IMR-90 (cell line): Measurements from ENCODE around the gene IL31RA. TPM values are rescaled to one million over a fixed set of nuclear protein-coding genes. Genes with fewer than 3 reads are reported as not detected.

Experiments
- ATAC-seq: fragments of 200-7000 bp; cut with Tn5 transposase; 2 replicates; pipeline ENCODE4 v1.9.1; 2020; ENCODE audit warnings: low read depth, mild to moderate bottlenecking, moderate library complexity
- BruUV-seq: library from RNA; stranded (reverse); fragments of 400-500 nt; replicated peaks from 2 replicates; lab custom pipeline; 2021; lab: Mats Ljungman, UMichigan
- CTCF ChIA-PET: fragments of 300-600 bp; formaldehyde crosslinking; extraction: SDS; loops from one replicate; lab custom pipeline; 2021; ENCODE audit warnings: antibody characterized with exemption; lab: Yijun Ruan, JAX
- POLR2A ChIA-PET: fragments of 300-600 bp; sonication (Branson Sonifier 250); formaldehyde crosslinking; loops from one replicate; lab custom pipeline; 2022; ENCODE audit warnings: antibody characterized with exemption; ENCODE audit not compliant: unreplicated experiment; lab: Charles Lee
- DNase-seq: peaks from one replicate; pipeline ENCODE4 v3.0.0; 2013
- H2AFZ ChIP-seq: replicated peaks from 2 replicates; pipeline ENCODE3; 2013; ENCODE audit warnings: low read length, mild to moderate bottlenecking; ENCODE audit not compliant: poor library complexity
- H2AK5ac ChIP-seq: 2 replicates; pipeline ENCODE4 v1.6.1; 2013; ENCODE audit warnings: low read depth, low read length, inconsistent platforms
- H2AK9ac ChIP-seq: replicated peaks from 2 replicates; pipeline ENCODE3; 2013; ENCODE audit warnings: mild to moderate bottlenecking, low read depth, low read length, moderate library complexity; ENCODE audit not compliant: poor library complexity
- H2BK120ac ChIP-seq: 2 replicates; pipeline ENCODE4 v1.6.1; 2013; ENCODE audit warnings: low read depth, low read length, inconsistent platforms
- H2BK15ac ChIP-seq: 3 replicates; pipeline ENCODE4 v1.6.1; 2013; ENCODE audit warnings: low read depth, low read length, inconsistent platforms
- H2BK20ac ChIP-seq: 2 replicates; pipeline ENCODE4 v1.6.1; 2013; ENCODE audit warnings: low read depth, mild to moderate bottlenecking, inconsistent platforms, low read length, moderate library complexity
- H2BK5ac ChIP-seq: 2 replicates; pipeline ENCODE4 v1.6.1; 2013; ENCODE audit warnings: mild to moderate bottlenecking, low read depth, low read length, inconsistent platforms; ENCODE audit not compliant: poor library complexity, severe bottlenecking
- H3K14ac ChIP-seq: replicated peaks from 2 replicates; pipeline ENCODE4 v1.6.1; 2013; ENCODE audit warnings: low read depth, low read length, inconsistent platforms
- H3K18ac ChIP-seq: 2 replicates; pipeline ENCODE4 v1.6.1; 2013; ENCODE audit warnings: low read depth, low read length, control low read depth
- H3K23ac ChIP-seq: 2 replicates; pipeline ENCODE4 v1.6.1; 2013; ENCODE audit warnings: low read depth, low read length, inconsistent platforms
- H3K27ac ChIP-seq: 2 replicates; pipeline ENCODE4 v1.5.1; 2013; ENCODE audit warnings: mild to moderate bottlenecking, control low read depth, low read length; ENCODE audit not compliant: insufficient read depth
- H3K27me3 ChIP-seq: 2 replicates; pipeline ENCODE4 v1.6.1; 2013; ENCODE audit warnings: low read length; ENCODE audit not compliant: control insufficient read depth, insufficient read depth
- H3K36me3 ChIP-seq: 2 replicates; pipeline ENCODE4 v1.6.1; 2013; ENCODE audit warnings: low read length, mixed read lengths; ENCODE audit not compliant: control insufficient read depth, insufficient read depth
- H3K4ac ChIP-seq: 2 replicates; pipeline ENCODE4 v1.6.1; 2013; ENCODE audit warnings: low read depth, low read length, inconsistent platforms
- H3K4me1 ChIP-seq: 2 replicates; pipeline ENCODE4 v1.6.1; 2013; ENCODE audit warnings: low read length, mixed read lengths; ENCODE audit not compliant: control insufficient read depth, insufficient read depth
- H3K4me2 ChIP-seq: 2 replicates; pipeline ENCODE4 v1.6.1; 2013; ENCODE audit warnings: low read depth, mild to moderate bottlenecking, control low read depth, low read length, moderate library complexity
- H3K4me3 ChIP-seq: 2 replicates; pipeline ENCODE4 v1.5.1; 2013; ENCODE audit warnings: low read depth, mild to moderate bottlenecking, control low read depth, low read length, moderate library complexity; ENCODE audit not compliant: insufficient read depth
- H3K56ac ChIP-seq: 2 replicates; pipeline ENCODE4 v1.6.1; 2013; ENCODE audit warnings: low read length, inconsistent platforms; ENCODE audit not compliant: insufficient read depth; ENCODE audit errors: extremely low read depth
- H3K79me1 ChIP-seq, 2 experiments: 2 replicates each; pipeline ENCODE4 v1.6.1; 2013; ENCODE audit warnings: low read length in 2 of 2, inconsistent platforms in 1 of 2, low read depth in 1 of 2
- H3K9ac ChIP-seq: 2 replicates; pipeline ENCODE4 v1.6.1; 2013; ENCODE audit warnings: low read depth, low read length, control low read depth
- H3K9me1 ChIP-seq: 2 replicates; pipeline ENCODE4 v1.6.1; 2013; ENCODE audit warnings: low read length, inconsistent platforms; ENCODE audit not compliant: insufficient read depth
- H3K9me3 ChIP-seq: 2 replicates; pipeline ENCODE4 v1.6.1; 2013; ENCODE audit warnings: low read length; ENCODE audit not compliant: control insufficient read depth, insufficient read depth
- H4K20me1 ChIP-seq: 2 replicates; pipeline ENCODE4 v1.6.1; 2013; ENCODE audit warnings: low read length, inconsistent platforms; ENCODE audit not compliant: insufficient read depth
- H4K5ac ChIP-seq: 2 replicates; pipeline ENCODE4 v1.6.1; 2013; ENCODE audit warnings: mild to moderate bottlenecking, low read depth, low read length, control low read depth
- H4K8ac ChIP-seq, 2 experiments: 2 replicates each; pipeline ENCODE4 v1.6.1; 2013; ENCODE audit warnings: low read depth in 2 of 2, low read length in 2 of 2, control low read depth in 1 of 2, inconsistent platforms in 1 of 2
- H4K91ac ChIP-seq: 2 replicates; pipeline ENCODE4 v1.6.1; 2013; ENCODE audit warnings: low read depth, low read length, inconsistent platforms; ENCODE audit not compliant: insufficient read depth
- CEBPB ChIP-seq: IDR thresholded peaks from 2 replicates; pipeline ENCODE4 v1.6.1; 2012; ENCODE audit warnings: low read depth, low read length, improper control_type of control experiment
- CHD1 ChIP-seq: IDR thresholded peaks from 2 replicates; pipeline ENCODE4 v1.6.1; 2012; ENCODE audit warnings: low read depth, low read length, improper control_type of control experiment
- FOS ChIP-seq: fragments of 150-350 bp; IDR thresholded peaks from 2 replicates; pipeline ENCODE4 v1.6.1; 2016; ENCODE audit warnings: low read depth, low read length
- MAZ ChIP-seq: IDR thresholded peaks from 2 replicates; pipeline ENCODE4 v1.6.1; 2012; ENCODE audit warnings: low read depth, mild to moderate bottlenecking, low read length, improper control_type of control experiment, moderate library complexity, borderline replicate concordance
- MXI1 ChIP-seq: IDR thresholded peaks from 2 replicates; pipeline ENCODE4 v1.6.1; 2012; ENCODE audit warnings: low read depth, mild to moderate bottlenecking, low read length, moderate library complexity, borderline replicate concordance
- NFE2L2 ChIP-seq: fragments of 150-350 bp; IDR thresholded peaks from 2 replicates; pipeline ENCODE4 v1.6.1; 2016; ENCODE audit warnings: low read depth, mild to moderate bottlenecking, low read length
- RFX5 ChIP-seq: IDR thresholded peaks from 2 replicates; pipeline ENCODE4 v1.8.0; 2012; ENCODE audit warnings: low read depth, mild to moderate bottlenecking, low read length, moderate library complexity
- SMC3 ChIP-seq: fragments of 150-350 bp; IDR thresholded peaks from 2 replicates; pipeline ENCODE4 v1.6.1; 2016; ENCODE audit warnings: low read depth, mild to moderate bottlenecking, antibody characterized with exemption, low read length, moderate library complexity
- WGBS, 2 experiments: methylation state at CpG; one replicate each; pipeline versions ENCODE4 v1.1.5 to v1.1.7; 2013; ENCODE audit warnings: missing lambda C conversion rate in 2 of 2; ENCODE audit not compliant: insufficient read length in 1 of 2; ENCODE audit errors: extremely low coverage in 2 of 2; 5-methylcytosine and 5-hydroxymethylcytosine counted together
- dilution Hi-C: fragments of 300-500 bp; cut with HindIII; formaldehyde crosslinking; loops from one replicate; pipeline ENCODE4 v1.14.3; 2018; ENCODE audit warnings: low sequenced_read_pairs; ENCODE audit not compliant: unreplicated experiment
- in situ Hi-C: fragments of 300-500 bp; cut with MboI; formaldehyde crosslinking; loops from 3 replicates; pipeline ENCODE4 v1.14.3; 2019; ENCODE audit warnings: low sequenced_read_pairs, inconsistent platforms, mixed read lengths
- intact Hi-C: fragments of 100-400 bp; cut with micrococcal nuclease; formaldehyde crosslinking; loops from 2 replicates; pipeline ENCODE4 v1.10.0; 2022
- polyA plus RNA-seq, 3 experiments: library from polyadenylated mRNA; depleted of rRNA; stranded (reverse); fragments of >200 nt; gene quantifications; 2 replicates each; pipeline ENCODE4 v1.2.3, GENCODE V29; 2012; ENCODE audit warnings: low replicate concordance in 1 of 3
- total RNA-seq: library from RNA; depleted of rRNA; stranded (reverse); fragments of >200 nt; gene quantifications from 2 replicates; pipeline ENCODE4 v1.2.3, GENCODE V29; 2012
- TF ChIP-seq, protein P1 (sequence below): conservative IDR thresholded peaks from 2 replicates; pipeline ENCODE4 v1.5.1; 2012; ENCODE audit warnings: mild to moderate bottlenecking, low read depth, low read length, improper control_type of control experiment
- TF ChIP-seq, protein P2 (sequence below): fragments of 150-350 bp; IDR thresholded peaks from 2 replicates; pipeline ENCODE4 v1.6.1; 2017; ENCODE audit warnings: mild to moderate bottlenecking, antibody characterized with exemption, low read length, low read depth

Gene IL31RA
- total and polyA plus RNA-seq, 2 of the 4 experiments (the other 2 are of a cell fraction), result 0.39 to 0.90 TPM

DNA sequence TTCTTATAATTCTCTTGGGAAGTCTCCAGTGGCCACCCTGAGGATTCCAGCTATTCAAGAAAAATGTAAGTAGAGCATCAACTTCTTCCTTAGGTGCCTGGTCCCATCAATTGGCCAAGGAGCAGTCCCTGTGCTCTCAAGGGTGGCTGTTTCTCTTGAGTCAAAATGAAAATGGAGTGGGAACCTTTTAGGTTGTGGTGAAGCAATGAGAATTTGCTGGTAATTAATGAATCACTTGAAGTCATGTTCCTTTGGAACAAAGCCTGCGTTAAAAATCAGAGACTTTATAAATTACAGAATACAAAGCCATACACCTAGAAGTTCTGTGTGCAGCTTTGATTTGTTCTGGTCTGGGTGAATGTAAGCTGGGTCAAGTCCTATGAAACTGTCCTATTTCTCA, 48.9 kb downstream of the IL31RA start:
- no peak overlapping the region for H2AFZ ChIP-seq
- H4K5ac ChIP-seq, result no peak overlapping the region
- no peak overlapping the region for H4K8ac ChIP-seq
- no peak overlapping the region for H4K91ac ChIP-seq
- in situ Hi-C loops (loop anchor here (25.0 kb wide), 1 partner anchor 563 kb away; no protein-coding TSS in a partner anchor), intact Hi-C loops (no loop called here), dilution Hi-C loops (no loop called here)
- TF ChIP-seq SMC3 (no peak), RFX5 (no peak), CHD1 (no peak), NFE2L2 (no peak), MAZ (no peak), MXI1 (no peak), CEBPB (no peak), FOS (no peak)
- TF ChIP-seq, protein P1, sequence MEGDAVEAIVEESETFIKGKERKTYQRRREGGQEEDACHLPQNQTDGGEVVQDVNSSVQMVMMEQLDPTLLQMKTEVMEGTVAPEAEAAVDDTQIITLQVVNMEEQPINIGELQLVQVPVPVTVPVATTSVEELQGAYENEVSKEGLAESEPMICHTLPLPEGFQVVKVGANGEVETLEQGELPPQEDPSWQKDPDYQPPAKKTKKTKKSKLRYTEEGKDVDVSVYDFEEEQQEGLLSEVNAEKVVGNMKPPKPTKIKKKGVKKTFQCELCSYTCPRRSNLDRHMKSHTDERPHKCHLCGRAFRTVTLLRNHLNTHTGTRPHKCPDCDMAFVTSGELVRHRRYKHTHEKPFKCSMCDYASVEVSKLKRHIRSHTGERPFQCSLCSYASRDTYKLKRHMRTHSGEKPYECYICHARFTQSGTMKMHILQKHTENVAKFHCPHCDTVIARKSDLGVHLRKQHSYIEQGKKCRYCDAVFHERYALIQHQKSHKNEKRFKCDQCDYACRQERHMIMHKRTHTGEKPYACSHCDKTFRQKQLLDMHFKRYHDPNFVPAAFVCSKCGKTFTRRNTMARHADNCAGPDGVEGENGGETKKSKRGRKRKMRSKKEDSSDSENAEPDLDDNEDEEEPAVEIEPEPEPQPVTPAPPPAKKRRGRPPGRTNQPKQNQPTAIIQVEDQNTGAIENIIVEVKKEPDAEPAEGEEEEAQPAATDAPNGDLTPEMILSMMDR, result no peak
- TF ChIP-seq, protein P2, sequence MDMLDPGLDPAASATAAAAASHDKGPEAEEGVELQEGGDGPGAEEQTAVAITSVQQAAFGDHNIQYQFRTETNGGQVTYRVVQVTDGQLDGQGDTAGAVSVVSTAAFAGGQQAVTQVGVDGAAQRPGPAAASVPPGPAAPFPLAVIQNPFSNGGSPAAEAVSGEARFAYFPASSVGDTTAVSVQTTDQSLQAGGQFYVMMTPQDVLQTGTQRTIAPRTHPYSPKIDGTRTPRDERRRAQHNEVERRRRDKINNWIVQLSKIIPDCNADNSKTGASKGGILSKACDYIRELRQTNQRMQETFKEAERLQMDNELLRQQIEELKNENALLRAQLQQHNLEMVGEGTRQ, result no peak
- no peak overlapping the region for H3K4ac ChIP-seq
- H2BK5ac ChIP-seq, result no peak overlapping the region
- H3K56ac ChIP-seq, result no peak overlapping the region
- H2BK20ac ChIP-seq, result no peak overlapping the region
- no CpG with 5 or more reads among the region's 1 CpG for WGBS, 2 experiments
- no peak overlapping the region for H2BK120ac ChIP-seq
- H3K9ac ChIP-seq, result no peak overlapping the region
- H3K23ac ChIP-seq, result no peak overlapping the region
- H2BK15ac ChIP-seq, result no peak overlapping the region
- ATAC-seq (no peak), DNase-seq (no peak)
- H2AK5ac ChIP-seq, result no peak overlapping the region
- H3K27ac ChIP-seq, result no peak overlapping the region
- no peaks in the 10 kb centered on the region for H3K36me3 ChIP-seq
- H3K14ac ChIP-seq, result no peak overlapping the region
- H3K9me1 ChIP-seq, result peaks cover 8% of the 10 kb centered on the region; the same call in 1 of the 2 replicates
- BruUV-seq, result no TSS peak
- peaks cover 6% of the 10 kb centered on the region for H3K4me1 ChIP-seq
- POLR2A ChIA-PET, result no interaction called here
- H3K4me2 ChIP-seq, result no peak overlapping the region
- H3K27me3 ChIP-seq, result no peaks in the 10 kb centered on the region
- no peak overlapping the region for H3K18ac ChIP-seq
- H2AK9ac ChIP-seq, result no peak overlapping the region
- H3K79me1 ChIP-seq, result no peaks in the 10 kb centered on the region
- no peak overlapping the region for H3K4me3 ChIP-seq
- no peaks in the 10 kb centered on the region for H3K9me3 ChIP-seq
- CTCF ChIA-PET, result no interaction called here
- no peaks in the 10 kb centered on the region for H4K20me1 ChIP-seq
